HG03565 (cell line): Measurements from ENCODE around the gene TENM4.

Experiments used
- ATAC-seq: cut with Tn5 transposase; IDR thresholded peaks from one replicate; pipeline ENCODE4 v1.9.1; 2021; ENCODE audit warnings: mild to moderate bottlenecking, moderate library complexity; ENCODE audit not compliant: unreplicated experiment

The TENM4 gene

DNA sequence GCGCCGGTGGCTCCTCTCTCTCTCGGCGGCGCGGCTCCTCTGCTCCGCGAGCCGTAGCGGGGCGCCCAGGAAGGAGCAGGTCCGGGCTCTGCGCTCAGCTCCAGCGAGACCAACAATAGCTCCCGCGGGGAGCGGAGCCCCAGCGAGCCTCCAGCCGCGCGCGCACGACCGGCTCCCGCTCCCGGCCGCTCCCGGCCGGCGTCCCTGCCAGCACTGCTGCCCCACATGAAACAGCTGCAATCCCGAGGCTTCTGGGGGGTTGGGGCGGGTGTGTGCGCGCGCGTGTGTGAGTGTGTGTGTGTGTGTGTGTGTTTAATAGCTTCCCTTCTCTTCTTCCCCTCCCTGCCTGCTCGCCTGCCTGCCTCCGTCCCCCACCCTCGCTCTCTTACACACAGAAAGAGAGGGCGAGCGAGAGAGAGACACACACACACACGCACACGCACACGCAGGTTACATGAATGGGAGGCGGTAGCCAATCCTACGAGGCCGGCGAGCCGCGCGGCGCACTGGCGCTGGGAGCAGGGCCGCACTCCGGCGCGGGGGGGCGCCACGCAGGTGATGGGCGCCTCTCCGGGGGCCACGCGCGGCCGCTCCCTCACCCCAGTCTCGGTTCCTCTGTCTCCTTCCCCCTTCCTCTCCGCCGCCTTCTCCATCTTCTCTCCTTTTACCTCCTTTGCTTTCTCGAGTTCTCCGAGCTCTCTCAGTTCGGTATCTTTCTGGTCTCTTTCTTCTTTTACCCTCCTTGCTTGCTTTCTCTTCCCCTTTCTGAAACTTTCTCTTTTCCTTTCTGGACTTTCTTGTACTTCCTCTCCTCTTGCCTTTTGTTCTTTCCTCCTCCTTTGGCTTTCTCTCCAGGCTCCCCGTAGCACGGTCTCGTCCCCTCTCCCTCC, at the start of gene TENM4:
TENM4 (minus strand) TSS at position 460 of the 890 bp plus-strand sequence. CDS start 371,086 bp downstream, outside the sequence.
- no peak for ATAC-seq

DNA sequence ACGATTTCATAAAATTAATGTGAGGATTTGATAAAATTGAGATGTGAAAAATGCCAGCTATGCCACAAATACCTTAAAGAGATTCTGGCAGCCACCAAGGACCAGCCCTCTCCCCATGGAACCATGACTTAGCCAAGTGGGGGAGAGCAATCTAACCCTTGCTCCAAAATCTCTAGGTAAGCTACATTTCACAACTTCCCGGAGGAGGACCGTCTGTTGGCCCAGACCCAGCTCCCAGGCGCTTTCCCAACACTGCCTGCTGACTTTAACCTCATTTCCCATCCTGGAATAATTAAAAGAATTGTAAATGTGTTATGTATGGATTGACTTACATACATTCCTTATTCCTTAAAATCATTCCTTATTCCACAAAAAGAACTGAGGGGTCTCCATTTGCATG, 47.5 kb upstream of the TENM4 start:
- ATAC-seq, result no peak

DNA sequence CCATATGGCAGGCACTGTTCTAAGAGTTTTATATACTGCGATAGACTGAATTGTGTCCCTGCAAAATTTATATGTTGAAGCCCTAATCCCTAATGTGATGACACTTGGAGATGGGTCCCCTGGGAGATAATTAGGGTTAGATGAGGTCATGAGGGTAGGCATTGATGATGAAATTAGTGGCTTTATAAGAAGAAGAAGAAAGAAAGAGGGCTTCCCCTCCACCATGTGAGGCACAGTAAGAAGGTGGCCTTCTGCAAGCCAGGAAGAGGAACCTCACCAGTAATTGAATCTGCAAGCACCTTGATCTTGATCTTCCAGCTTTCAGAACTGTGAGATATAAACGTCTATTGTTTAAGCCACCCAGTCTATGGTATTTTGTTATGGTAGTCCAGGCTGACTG, 46.6 kb upstream of the TENM4 start:
- no peak for ATAC-seq

DNA sequence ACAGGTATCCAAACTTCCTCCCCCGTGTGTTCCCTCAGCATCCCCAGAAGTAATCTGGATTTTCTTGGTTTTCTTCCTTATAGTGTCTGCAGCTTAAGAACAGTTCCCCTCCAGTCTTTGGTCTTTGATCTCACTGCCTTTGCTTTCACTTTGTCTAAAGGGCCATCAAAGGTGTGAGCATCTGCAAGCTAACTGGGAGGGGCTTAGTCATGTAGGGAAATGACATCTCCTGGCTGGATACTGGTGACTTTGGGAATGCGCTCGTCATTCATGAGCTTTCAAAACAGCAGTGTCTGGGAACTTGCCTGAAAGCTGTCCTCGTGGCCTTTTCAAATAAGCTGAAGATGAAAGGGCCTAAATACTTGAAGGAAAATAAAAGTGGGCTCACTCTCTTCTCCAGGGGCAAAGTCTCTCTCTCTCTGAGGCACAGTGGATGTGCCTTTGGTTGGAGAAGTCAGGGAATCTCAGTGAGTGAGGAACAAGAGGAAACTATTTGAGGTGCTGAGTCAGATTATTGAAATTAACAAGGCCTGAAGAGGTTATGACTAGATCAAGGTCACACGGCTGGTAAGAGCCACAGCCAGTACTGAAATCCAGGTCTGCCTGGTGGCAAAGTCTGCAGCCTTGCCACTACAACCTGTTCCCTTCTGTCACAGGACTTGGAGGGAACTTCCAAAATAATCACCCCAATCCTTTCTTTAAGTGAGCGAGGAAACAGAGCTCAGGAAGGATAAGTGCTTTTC, 45.6 kb upstream of the TENM4 start:
- no peak for ATAC-seq

DNA sequence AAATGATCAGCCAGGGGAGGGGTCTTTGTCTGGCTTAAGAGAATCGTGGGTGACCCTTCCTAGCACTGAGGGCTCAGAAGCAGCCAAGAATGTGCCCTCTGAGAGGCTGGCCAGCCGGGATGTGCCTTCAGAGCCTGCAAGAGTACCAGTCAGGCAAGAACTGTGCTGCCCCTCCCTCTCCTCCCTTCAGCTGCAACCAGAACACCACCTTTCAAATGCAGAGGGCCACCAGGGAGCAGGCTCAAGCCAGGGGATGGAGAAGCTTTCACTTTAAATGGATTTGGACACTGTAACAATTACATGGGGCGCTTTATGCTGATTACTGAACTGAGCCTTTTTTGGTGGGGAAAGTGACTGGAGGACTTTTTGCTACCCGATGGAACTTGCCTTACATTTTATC, 44.9 kb upstream of the TENM4 start:
- ATAC-seq, result no peak

DNA sequence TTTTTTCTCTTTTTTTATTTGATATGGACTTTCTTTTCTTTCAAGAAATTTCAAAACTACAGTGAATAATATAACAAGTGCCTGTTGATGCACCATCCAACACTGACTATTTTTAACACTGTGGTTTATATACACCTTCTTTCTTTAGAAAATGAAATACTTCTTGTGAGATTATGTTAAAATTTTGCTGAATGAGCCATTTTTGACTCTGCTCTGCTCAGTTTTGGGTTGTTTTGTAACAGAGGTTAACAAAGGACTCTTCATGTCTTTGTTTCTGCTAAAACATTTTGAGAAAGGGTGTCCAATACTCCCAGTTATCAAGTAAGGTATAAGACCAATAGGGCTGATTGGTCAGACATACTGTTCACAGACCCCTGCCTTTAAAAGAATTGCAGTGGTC, 44.0 kb upstream of the TENM4 start:
- ATAC-seq, result no peak

DNA sequence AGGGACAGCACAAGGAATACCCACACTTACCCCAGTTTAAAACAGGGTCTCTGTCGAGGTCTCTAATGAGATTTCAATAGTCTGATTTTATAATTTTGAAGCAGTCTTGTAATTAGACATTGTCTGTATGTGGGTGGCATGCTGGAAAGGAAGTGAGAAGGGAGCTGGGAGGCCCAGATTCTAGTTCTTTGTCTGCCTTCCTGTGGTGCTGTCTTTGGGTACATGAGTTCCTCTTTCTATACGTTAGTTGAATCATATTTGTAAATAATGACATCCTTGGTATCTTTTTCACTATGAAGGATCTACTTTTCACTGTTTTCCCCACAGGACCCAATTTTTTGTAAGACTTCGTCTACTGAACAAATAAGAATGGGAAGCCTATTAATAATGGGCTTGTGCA, 42.0 kb upstream of the TENM4 start:
- ATAC-seq, result peak; percentile 86

DNA sequence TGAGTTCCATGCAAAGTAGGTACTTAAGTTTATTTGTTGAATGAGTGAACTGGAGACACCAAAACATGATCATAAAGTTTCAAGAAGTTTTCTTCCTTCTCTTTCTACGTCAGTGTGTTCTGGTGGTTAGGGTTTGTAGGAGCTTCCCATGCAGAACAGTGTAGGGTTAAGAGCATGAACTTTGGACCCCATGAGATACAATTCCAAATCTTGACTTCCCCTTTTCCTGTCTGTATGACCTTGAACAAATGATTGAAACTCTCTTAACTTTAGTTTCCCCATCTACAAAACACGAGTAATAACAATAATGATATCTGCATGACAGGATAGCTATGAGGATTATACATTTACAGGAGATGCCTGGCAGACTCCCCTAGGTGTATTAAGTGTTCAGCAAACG, 41.0 kb upstream of the TENM4 start:
- ATAC-seq, result peak; percentile 33

DNA sequence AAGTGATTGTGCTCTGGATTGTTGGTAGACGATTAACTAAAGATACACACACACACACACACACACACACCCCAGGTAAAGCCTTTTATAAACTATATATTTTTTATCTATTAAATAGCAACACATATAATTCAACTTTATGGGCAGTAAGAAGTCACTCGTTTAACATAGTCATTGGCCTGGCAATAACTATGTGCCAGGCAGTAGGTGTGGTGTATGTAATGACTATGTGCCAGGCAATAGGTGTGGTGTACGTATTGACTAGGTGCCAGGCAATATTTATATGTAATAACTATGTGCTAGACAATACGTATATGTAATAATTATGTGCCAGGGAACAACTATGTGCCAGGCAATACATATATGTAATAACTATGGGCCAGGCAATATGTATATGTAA, 40.0 kb upstream of the TENM4 start:
- ATAC-seq, result no peak

DNA sequence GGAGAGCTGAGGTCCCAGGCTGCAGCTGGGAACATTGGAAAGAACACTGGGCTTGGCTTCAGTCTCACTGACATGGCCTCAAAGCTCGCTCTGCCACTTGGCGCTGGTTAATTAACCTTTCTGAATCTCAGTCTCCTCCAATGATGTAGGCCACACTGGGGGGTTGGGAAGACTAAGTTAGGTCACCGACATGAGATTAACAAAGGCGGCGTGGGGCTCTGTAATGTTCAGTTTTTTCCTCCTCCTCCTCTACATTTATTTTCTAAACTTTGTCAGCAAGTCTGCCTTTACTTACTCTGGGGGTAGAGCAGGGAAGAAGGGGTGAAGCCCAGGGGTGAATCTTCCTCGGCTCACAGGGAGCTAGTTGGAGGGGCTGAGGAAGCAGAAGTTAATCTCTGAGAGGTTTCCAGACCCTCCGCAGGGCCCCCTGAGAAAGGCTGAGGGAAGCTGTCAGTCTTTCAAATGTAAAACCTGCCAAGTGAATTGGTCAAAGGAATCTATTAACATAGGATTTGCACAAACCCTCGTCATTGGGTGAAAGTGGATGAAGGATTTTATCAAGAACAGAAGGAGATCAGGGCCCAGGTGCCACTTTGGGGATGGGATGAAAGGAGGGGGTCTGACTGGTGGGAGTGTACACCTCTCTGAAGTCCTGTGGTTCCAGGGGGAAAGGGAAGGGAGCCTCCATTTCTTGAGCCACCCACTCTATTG, 32.1 kb upstream of the TENM4 start:
- ATAC-seq, result no peak

DNA sequence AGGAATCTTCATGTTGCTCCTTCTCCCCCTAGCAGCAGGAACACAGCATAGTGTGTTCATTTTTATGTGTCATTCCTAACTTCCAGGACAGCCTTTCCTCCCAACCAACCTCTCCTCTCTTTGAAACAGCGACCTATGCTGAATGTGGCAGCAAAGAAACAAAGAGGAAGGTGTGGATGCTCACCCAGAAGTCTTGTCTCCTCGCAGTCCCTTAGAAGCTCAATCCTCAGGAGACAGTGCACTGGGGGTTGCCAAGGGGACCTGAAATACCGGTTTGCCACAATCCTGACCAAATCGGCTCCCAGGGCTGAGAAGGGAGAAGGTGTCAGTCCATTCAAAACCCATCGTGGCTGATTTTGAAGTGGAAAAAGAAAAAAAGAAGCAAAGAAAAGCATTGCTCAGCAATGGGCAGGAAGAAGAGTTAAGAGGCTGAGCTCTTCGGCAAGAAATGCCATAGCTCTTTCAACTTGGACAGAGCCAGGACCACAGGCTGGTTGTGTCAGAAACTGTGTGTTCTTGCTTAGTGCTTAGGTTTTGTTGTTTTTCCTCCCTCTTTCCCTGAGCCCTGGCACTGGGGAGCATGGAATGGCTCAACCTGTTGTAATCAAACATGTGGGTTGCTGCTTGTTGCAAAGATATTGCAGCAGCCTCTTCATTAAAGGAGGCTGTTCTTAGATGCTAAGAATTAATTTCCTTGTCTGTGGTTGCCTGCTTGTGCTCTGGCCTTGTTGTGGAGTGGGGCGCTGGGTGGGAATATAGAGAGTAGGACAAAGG, 30.4 kb upstream of the TENM4 start:
- ATAC-seq, result no peak

DNA sequence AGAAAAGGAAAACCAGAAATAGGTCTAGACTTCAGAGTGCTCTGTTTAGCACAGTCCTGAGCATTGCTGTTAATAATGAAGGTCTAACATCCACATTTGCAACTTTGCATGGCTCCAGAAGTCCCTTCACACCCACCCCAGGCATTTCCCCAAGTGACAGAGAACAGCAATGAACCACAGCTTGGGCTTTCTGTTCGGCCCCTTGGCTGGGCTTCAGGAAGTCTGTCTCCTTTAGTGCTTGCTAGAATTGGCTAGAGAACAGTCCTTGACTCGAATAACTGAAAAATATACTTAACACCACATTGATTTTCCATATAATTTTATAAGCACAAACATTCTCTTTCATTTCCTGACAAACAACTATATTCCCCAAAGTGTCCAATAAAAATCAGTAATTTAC, 29.3 kb upstream of the TENM4 start:
- ATAC-seq, result no peak

DNA sequence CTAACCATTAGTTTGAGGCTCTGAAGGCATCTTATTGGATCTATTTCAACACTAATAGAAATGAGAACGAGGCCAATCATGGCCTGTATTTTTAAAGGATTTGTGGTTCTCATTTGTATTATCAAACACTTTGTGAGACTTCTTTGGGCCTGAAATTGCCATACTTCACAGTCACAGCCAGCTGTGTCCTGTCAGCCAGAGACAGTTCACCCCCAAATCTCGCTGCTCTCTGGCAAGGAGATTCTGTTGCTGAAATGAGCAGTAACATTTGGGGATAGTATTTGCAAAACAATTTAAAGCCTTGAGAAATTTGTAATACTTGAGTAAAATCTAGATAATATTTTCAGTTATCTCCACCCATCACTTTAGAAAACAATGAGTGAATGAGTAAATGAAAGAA, 26.9 kb upstream of the TENM4 start:
- ATAC-seq, result no peak

DNA sequence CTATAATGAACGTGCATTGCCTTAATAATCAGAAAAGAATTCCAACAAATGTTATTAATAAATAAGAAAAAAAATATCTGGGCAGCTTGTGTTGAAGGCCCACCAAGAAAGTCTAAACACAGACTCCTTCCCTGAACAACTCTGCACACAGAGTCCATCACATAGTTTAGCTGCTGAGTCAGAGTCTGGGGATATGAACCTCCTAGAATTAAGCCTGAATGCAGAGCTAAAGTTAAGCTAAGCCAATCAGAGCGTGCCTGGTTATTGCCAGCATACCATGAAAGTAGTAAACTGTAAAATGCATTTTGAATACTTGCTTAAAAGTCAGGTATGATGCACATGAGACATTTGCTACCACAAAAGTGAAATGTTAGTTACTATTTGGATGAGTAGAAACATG, 25.6 kb upstream of the TENM4 start:
- ATAC-seq, result no peak

DNA sequence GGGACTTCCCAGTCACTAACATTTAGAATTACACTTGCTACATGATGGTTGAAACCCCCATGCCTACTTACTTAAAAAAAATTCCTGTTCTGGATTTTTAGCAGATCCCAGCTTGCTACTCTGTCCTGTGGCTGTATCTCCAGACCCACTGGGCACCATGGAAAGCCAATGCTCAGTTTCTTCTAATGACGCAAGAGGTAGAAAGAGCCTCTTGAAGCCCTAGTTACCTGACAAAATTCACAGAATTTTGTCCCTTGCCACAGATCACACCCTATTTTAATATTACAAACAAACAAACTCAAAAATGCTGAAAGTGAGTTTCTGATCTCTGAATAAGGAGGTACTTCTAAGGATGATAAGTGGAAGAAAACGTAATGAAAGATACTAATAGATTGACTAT, 24.3 kb upstream of the TENM4 start:
- no peak for ATAC-seq

DNA sequence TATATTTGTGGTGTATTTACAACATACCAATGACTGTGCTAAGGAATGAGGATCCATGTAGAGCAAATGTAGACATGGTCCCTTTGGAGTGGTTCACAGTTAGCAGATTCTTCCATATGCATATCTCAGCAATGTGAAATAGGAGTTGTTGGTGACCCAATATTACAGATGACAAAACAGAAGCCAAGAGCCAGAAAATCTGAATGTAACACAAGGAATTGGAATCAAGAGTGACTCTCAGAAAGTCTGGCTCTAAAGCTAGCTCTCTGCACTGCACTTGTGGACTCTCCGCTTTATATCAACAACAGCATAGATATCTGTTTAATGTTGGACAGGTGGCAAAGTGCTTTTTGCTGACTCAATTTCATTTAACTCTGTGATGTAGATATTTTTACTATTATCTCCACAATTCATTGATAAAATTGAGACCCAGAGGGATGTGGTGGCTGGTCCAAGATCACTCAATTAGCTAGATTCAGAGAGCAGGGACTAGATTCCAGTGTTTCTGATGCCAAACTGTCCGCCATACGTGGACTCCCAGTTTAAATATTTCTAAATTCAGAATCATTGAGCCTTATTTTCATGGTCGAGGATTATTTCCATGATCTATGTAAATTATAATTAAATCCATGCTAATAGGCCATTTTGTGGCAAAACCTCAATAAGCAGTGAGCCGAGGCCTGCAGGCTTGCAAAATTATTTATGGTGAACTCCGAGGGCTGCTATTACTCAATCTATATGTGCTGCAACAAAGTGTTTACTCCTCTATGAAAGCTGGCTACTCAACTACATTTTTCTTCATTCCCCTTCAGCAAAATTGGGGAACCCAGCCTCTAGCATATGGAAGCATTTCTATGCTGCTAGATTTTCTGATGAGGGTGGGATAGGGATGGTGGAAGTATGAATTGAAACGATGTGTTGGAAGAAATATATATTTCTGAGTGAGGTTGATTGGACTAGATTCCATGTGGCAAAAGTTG, 21.1 kb upstream of the TENM4 start:
- ATAC-seq, result no peak

DNA sequence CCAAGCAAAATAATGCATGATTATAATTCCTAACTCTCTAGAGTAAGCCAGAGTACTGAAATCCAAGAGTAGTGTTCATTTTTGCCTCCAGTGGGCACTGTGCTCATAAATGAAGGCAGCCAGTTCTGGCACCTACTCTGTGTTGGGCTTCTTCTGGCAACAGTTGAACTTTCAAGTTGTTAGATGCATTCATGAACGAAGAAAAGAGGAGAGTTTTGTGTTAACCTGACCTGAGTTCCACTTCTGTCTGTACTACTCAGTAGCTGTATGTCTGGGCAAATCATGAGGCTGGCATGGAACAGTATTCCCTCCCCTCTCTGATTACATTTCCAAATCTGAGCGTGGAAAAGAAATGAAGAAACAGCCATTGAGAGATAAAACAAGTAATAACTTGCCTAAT, 20.3 kb upstream of the TENM4 start:
- ATAC-seq, result no peak

DNA sequence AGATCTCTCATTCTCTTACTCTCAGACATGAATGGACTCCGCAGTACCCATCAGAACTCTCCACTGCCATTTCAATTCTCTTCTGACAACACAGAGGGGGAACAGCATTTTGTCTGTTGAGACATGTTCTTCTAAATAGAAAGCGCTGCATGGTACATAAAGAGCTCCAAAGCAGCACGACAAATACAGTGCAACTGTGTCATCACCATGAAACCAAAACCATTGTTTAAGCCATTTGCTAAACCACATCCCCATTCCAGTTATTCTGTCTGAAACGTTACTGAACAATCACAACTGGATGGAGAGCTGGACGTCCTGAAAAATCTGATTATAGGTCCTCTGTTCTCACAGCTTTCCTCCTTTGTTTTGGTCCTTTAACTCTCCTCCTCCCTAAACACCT, 17.9 kb upstream of the TENM4 start:
- no peak for ATAC-seq

DNA sequence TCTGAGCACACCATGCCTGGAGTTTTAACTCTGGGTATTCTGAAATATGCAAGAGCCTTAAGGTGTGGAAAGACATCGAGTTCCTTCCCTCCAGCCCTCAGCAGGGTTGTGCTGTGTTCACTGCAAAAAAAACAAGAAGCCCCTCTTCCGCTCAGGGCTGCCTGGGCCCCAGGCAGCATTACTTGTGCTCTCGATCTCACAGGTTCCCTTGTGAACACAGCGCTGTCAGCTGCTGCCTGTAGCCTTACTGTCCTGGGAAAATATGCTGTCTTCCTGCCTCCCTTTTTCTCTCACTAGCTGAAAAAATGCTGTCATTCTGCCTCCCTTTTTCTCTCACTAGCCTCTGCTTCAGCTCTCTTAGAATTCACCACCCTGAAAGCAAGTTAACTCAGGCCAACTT, 15.7 kb upstream of the TENM4 start:
- no peak for ATAC-seq

DNA sequence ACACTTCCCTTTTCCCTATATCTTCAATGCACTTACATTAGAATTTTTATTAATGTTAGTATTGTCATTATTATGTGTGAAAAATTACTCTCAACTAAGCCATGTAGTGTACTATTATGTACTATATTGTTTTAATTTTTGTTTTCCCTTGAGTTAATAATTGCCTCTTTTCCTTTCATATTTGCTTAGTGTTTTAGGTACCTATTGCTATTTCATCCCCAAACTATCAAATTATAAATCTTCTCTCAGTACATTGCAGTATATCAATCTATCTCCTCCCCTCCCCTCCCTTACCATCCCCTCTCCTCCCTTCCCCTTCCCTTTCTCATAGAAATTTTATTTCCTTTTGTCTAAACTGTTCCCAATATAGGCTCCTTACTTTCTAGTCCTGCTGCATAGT, 12.8 kb upstream of the TENM4 start:
- ATAC-seq, result no peak
